ENCODE data around the gene GRIP1.

Gene GRIP1

GRCh38 chr12:66482351-66483203, 196.3 kb downstream of the GRIP1 start:
- no peak for FAIRE-seq
- no peak for DNase-seq (ENCODE audit: low spot score)

- FAIRE-seq, result no peak
- DNase-seq (ENCODE audit: low spot score), result no peak
Observed at GRCh38 chr12:66467932-66468331, 210.9 kb downstream of the GRIP1 start.

GRCh38 chr12:66461331-66461730, 217.5 kb downstream of the GRIP1 start:
- FAIRE-seq (no peak), DNase-seq (ENCODE audit: low spot score) (no peak)

GRCh38 chr12:66459944-66460482, 218.9 kb downstream of the GRIP1 start:
- DNase-seq (ENCODE audit: low spot score) (no peak), FAIRE-seq (no peak)

- no peak for DNase-seq (ENCODE audit: low spot score)
- FAIRE-seq, result no peak
Observed at GRCh38 chr12:66456612-66457011, 222.3 kb downstream of the GRIP1 start.

- FAIRE-seq (no peak), DNase-seq (ENCODE audit: low spot score) (no peak)
Observed at GRCh38 chr12:66453844-66454243, 225.0 kb downstream of the GRIP1 start.

GRCh38 chr12:66453120-66453519, 225.8 kb downstream of the GRIP1 start:
- FAIRE-seq, result no peak
- no peak for DNase-seq (ENCODE audit: low spot score)

GRCh38 chr12:66449531-66449930, 229.3 kb downstream of the GRIP1 start:
- FAIRE-seq (no peak), DNase-seq (ENCODE audit: low spot score) (no peak)

- FAIRE-seq (no peak), DNase-seq (ENCODE audit: low spot score) (no peak)
Observed at GRCh38 chr12:66447643-66448042, 231.2 kb downstream of the GRIP1 start.

GRCh38 chr12:66446276-66446675, 232.6 kb downstream of the GRIP1 start:
- no peak for FAIRE-seq
- DNase-seq (ENCODE audit: low spot score), result no peak

GRCh38 chr12:66441905-66442559, 236.8 kb downstream of the GRIP1 start:
- DNase-seq (ENCODE audit: low spot score) (no peak), FAIRE-seq (no peak)

GRCh38 chr12:66438601-66439000, 240.3 kb downstream of the GRIP1 start:
- DNase-seq (ENCODE audit: low spot score) (no peak), FAIRE-seq (no peak)

- no peak for FAIRE-seq
- DNase-seq (ENCODE audit: low spot score), result no peak
Observed at GRCh38 chr12:66430106-66430505, 248.8 kb downstream of the GRIP1 start.

- no peak for FAIRE-seq
- no peak for DNase-seq (ENCODE audit: low spot score)
Observed at GRCh38 chr12:66428870-66429269, 250.0 kb downstream of the GRIP1 start.

- DNase-seq (ENCODE audit: low spot score), result no peak
- no peak for FAIRE-seq
Observed at GRCh38 chr12:66428261-66428660, 250.6 kb downstream of the GRIP1 start.

- DNase-seq (ENCODE audit: low spot score) (no peak), FAIRE-seq (no peak)
Observed at GRCh38 chr12:66426696-66427095, 252.2 kb downstream of the GRIP1 start.

- FAIRE-seq (no peak), DNase-seq (ENCODE audit: low spot score) (no peak)
Observed at GRCh38 chr12:66423266-66423665, 255.6 kb downstream of the GRIP1 start.

GRCh38 chr12:66418908-66419307, 260.0 kb downstream of the GRIP1 start:
- DNase-seq (ENCODE audit: low spot score), result no peak
- no peak for FAIRE-seq

- DNase-seq (ENCODE audit: low spot score) (no peak), FAIRE-seq (no peak)
Observed at GRCh38 chr12:66417217-66417616, 261.7 kb downstream of the GRIP1 start.

GRCh38 chr12:66409195-66409871, 269.5 kb downstream of the GRIP1 start:
- peak; percentile 23 for DNase-seq (ENCODE audit: low spot score)
- FAIRE-seq, result no peak

- DNase-seq (ENCODE audit: low spot score), result no peak
- FAIRE-seq, result no peak
Observed at GRCh38 chr12:66405395-66405794, 273.5 kb downstream of the GRIP1 start.

- DNase-seq (ENCODE audit: low spot score) (no peak), FAIRE-seq (no peak)
Observed at GRCh38 chr12:66403746-66404145, 275.1 kb downstream of the GRIP1 start.
